Natural killer cell treated with Interleukin-12 subunit alpha and Interleukin-12 subunit beta and Interleukin-15 and Interleukin-18, amount 100 ng/mL, for 72 hours (primary cell): ENCODE measurements around the gene AJM1. TPM values are rescaled to one million over a fixed set of nuclear protein-coding genes. Genes with fewer than 3 reads are reported as not detected.

Experiments
- ATAC-seq, 2 donors: fragments of 150-1000 bp; cut with Tn5 transposase in 1 of 2; sonication (Bioruptor Pico), chemical (Tn5 transposase) in 1 of 2; 2 replicates each; pipeline ENCODE4 v1.10.0; 2021
- DNase-seq: peaks from one replicate; pipeline ENCODE4 v3.0.0; 2022; ENCODE audit warnings: low spot score
- H3K27ac Mint-ChIP-seq, 2 donors: 1 replicate in 1 of 2; 2 replicates in 1 of 2; pipeline ENCODE4 v1.8.0; 2022; ENCODE audit warnings: mixed read lengths in 2 of 2, mild to moderate bottlenecking in 1 of 2, moderate library complexity in 1 of 2
- H3K27me3 Mint-ChIP-seq, 2 donors: 1 replicate in 1 of 2; 2 replicates in 1 of 2; pipeline ENCODE4 v1.8.0; 2022; ENCODE audit warnings: mixed read lengths in 2 of 2
- H3K36me3 Mint-ChIP-seq: one replicate; pipeline ENCODE4 v1.8.0; 2022; ENCODE audit warnings: mixed read lengths
- H3K4me1 Mint-ChIP-seq, 2 donors: 1 replicate in 1 of 2; 2 replicates in 1 of 2; pipeline ENCODE4 v1.8.0; 2022; ENCODE audit warnings: low read depth in 2 of 2, mixed read lengths in 2 of 2, mild to moderate bottlenecking in 1 of 2
- H3K4me3 Mint-ChIP-seq: one replicate; pipeline ENCODE4 v1.8.0; 2022; ENCODE audit warnings: mixed read lengths
- H3K9me3 Mint-ChIP-seq: 2 replicates; pipeline ENCODE4 v1.8.0; 2022; ENCODE audit warnings: mixed read lengths
- total RNA-seq, 2 donors: library from RNA; stranded (reverse); gene quantifications; one replicate each; pipeline ENCODE4 v1.2.3, GENCODE V29; 2022

AJM1 gene
- total RNA-seq, 2 donors from 2014 or later: 7.8 to 11.2 TPM

- Mint-ChIP-seq H3K4me3 (peak overlapping the region; percentile 96), H3K27ac (peak overlapping the region; percentile 84 to 85)
These were observed 44.6 kb downstream of the AJM1 start for GRCh38 chr9:136886610-136887597.

GRCh38 chr9:136888454-136888853 is 46.2 kb downstream of the AJM1 start:
- H3K27ac Mint-ChIP-seq: peak overlapping the region in 1 of 2 donors; percentile 25
- ATAC-seq: no peak
- H3K4me1 Mint-ChIP-seq: peaks cover 5 to 15% of the 10 kb centered on the region in 2 donors
- no peak overlapping the region for H3K4me3 Mint-ChIP-seq
- H3K36me3 Mint-ChIP-seq: no peaks in the 10 kb centered on the region
- DNase-seq: no peak
- H3K27me3 Mint-ChIP-seq: no peaks in the 10 kb centered on the region
- no peaks in the 10 kb centered on the region for H3K9me3 Mint-ChIP-seq

More at GRCh38 chr9:136886610-136887597, 44.6 kb downstream of the AJM1 start:
- ATAC-seq: peak in 1 of 2 donors; percentile 18
- DNase-seq: peak; percentile 75
- Mint-ChIP-seq H3K9me3 (no peaks in the 10 kb centered on the region), H3K4me1 (peaks cover 6 to 25% of the 10 kb centered on the region in 2 donors), H3K27me3 (no peaks in the 10 kb centered on the region), H3K36me3 (no peaks in the 10 kb centered on the region)

GRCh38 chr9:136889858-136890257 is 47.6 kb downstream of the AJM1 start:
- peaks cover 5% of the 10 kb centered on the region for H3K36me3 Mint-ChIP-seq
- no peak for ATAC-seq
- H3K4me3 Mint-ChIP-seq: no peak overlapping the region
- H3K27me3 Mint-ChIP-seq: no peaks in the 10 kb centered on the region
- peaks cover 15 to 20% of the 10 kb centered on the region in 2 donors for H3K4me1 Mint-ChIP-seq
- no peaks in the 10 kb centered on the region for H3K9me3 Mint-ChIP-seq
- no peak for DNase-seq
- no peak overlapping the region for H3K27ac Mint-ChIP-seq

- Mint-ChIP-seq H3K27me3 (no peaks in the 10 kb centered on the region), H3K9me3 (no peaks in the 10 kb centered on the region), H3K27ac (no peak overlapping the region), H3K4me1 (peaks cover 15 to 22% of the 10 kb centered on the region in 2 donors), H3K36me3 (peaks cover 5% of the 10 kb centered on the region), H3K4me3 (no peak overlapping the region)
- DNase-seq (no peak), ATAC-seq (no peak)
These were observed 48.4 kb downstream of the AJM1 start for GRCh38 chr9:136890661-136891060.

Other genes starting within 250 kb of the AJM1 start
- under 1 TPM; 0.36 to 0.52 TPM for gene EGFL7, start 179.6 kb upstream of the AJM1 start, total RNA-seq
- gene AGPAT2, start 155.0 kb upstream of the AJM1 start, total RNA-seq: 1 to 10 TPM; 6.1 to 8.9 TPM
- not detected for gene DIPK1B, start 129.9 kb upstream of the AJM1 start, total RNA-seq
- gene LCN10, start 99.5 kb upstream of the AJM1 start, total RNA-seq: under 1 TPM; 0.21 to 0.45 TPM
- not detected for gene LCN6, start 94.0 kb upstream of the AJM1 start, total RNA-seq
- not detected for gene LCN8, start 84.2 kb upstream of the AJM1 start, total RNA-seq
- not detected for gene LCN15, start 78.0 kb upstream of the AJM1 start, total RNA-seq
- 10 to 100 TPM; 31.9 to 50.5 TPM for gene TMEM141, start 51.1 kb upstream of the AJM1 start, total RNA-seq
- under 1 TPM; 0.38 to 0.45 TPM for gene CCDC183, start 46.1 kb upstream of the AJM1 start, total RNA-seq
- 100 to 1,000 TPM in 1 of 2 donors, 10 to 100 TPM in 1; 74.1 to 151 TPM for gene RABL6, start 34.5 kb upstream of the AJM1 start, total RNA-seq
- 100 to 1,000 TPM in 1 of 2 donors, 10 to 100 TPM in 1; 71.5 to 108 TPM for gene PHPT1, start 6.9 kb downstream of the AJM1 start, total RNA-seq
- 10 to 100 TPM; 16.0 to 17.2 TPM for gene MAMDC4, start 9.9 kb downstream of the AJM1 start, total RNA-seq
- 100 to 1,000 TPM; 299 to 453 TPM for gene EDF1, start 23.8 kb downstream of the AJM1 start, total RNA-seq
- 100 to 1,000 TPM in 1 of 2 donors, 10 to 100 TPM in 1; 55.7 to 107 TPM for gene TRAF2, start 44.0 kb downstream of the AJM1 start, total RNA-seq
- gene FBXW5, start 102.3 kb downstream of the AJM1 start, total RNA-seq: 100 to 1,000 TPM; 102 to 155 TPM
- 1 to 10 TPM; 2.4 to 2.5 TPM for gene C8G, start 102.8 kb downstream of the AJM1 start, total RNA-seq
- 1 to 10 TPM; 2.0 to 2.2 TPM for gene LCN12, start 109.8 kb downstream of the AJM1 start, total RNA-seq
- gene PTGDS, start 135.0 kb downstream of the AJM1 start, total RNA-seq: 1 to 10 TPM; 1.7 to 4.4 TPM
- under 1 TPM in 1 of 2 donors, not detected in 1; 0.21 TPM for gene LCNL1, start 140.5 kb downstream of the AJM1 start, total RNA-seq
- gene PAXX, start 149.9 kb downstream of the AJM1 start, total RNA-seq: 100 to 1,000 TPM in 1 of 2 donors, 10 to 100 TPM in 1; 64.0 to 118 TPM
- gene CLIC3, start 154.1 kb downstream of the AJM1 start, total RNA-seq: 10 to 100 TPM in 1 of 2 donors, 1 to 10 TPM in 1; 4.3 to 38.2 TPM
- gene ABCA2, start 185.8 kb downstream of the AJM1 start, total RNA-seq: 100 to 1,000 TPM in 1 of 2 donors, 10 to 100 TPM in 1; 77.6 to 109 TPM
- gene FUT7, start 189.6 kb downstream of the AJM1 start, total RNA-seq: 10 to 100 TPM; 10.0 to 17.8 TPM
- gene NPDC1, start 203.7 kb downstream of the AJM1 start, total RNA-seq: 10 to 100 TPM; 11.2 to 41.7 TPM
- gene ENTPD2, start 211.6 kb downstream of the AJM1 start, total RNA-seq: not detected
- gene SAPCD2, start 228.1 kb downstream of the AJM1 start, total RNA-seq: 10 to 100 TPM in 1 of 2 donors, 1 to 10 TPM in 1; 9.5 to 20.8 TPM
- 10 to 100 TPM; 19.9 to 22.0 TPM for gene UAP1L1, start 235.0 kb downstream of the AJM1 start, total RNA-seq
- 10 to 100 TPM; 34.1 to 55.8 TPM for gene MAN1B1, start 244.5 kb downstream of the AJM1 start, total RNA-seq